Measurements from ENCODE around the gene GOLGA7B.

GOLGA7B gene

DNA sequence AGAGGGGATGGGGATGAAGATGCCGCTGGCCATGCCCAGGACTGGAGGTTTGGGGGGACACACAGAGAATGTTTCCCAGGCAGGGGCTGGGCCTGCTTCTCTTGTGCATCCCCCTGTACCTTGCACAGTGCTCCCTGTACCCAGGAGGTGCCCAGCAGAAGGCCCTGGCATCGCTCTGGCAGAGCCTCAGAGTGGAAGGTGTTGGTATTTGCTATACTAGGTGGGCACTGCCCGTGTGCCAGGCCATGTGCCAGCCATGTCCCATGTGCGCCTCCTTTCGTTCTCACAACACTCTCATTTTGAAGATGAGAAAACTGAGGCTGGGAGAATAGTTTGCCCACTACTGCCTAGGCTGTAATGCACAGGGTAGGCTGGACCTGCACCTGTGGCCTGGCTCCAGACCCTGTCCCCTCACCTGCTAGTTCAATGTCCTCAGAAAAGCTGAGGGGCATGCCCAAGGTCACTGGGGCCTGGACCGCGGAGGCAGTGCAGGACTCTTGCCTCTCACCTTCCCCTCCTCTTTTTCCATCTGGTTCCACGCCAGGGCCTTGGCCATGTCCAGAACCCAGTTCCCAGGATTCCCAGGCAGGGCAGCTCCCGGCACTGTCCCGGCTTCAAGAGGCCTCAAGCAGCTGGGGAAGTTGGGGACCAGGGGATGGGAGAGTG lies 64.7 kb downstream of the GOLGA7B start:
- no peak overlapping the region for H3K27ac ChIP-seq
- DNase-seq (ENCODE audit: low read depth, low spot score), result no peak

- H3K27ac ChIP-seq, result no peak overlapping the region
- DNase-seq (ENCODE audit: low read depth, low spot score), result no peak
Measured at GRCh38 chr10:97914837-97915211, 65.2 kb downstream of the GOLGA7B start.

- H3K27ac ChIP-seq, result no peak overlapping the region
- DNase-seq (ENCODE audit: low read depth, low spot score), result no peak
Measured at GRCh38 chr10:97915346-97916131, 65.9 kb downstream of the GOLGA7B start.

GRCh38 chr10:97916586-97916985 lies 66.9 kb downstream of the GOLGA7B start:
- no peak overlapping the region for H3K27ac ChIP-seq
- DNase-seq (ENCODE audit: low read depth, low spot score), result no peak

DNA sequence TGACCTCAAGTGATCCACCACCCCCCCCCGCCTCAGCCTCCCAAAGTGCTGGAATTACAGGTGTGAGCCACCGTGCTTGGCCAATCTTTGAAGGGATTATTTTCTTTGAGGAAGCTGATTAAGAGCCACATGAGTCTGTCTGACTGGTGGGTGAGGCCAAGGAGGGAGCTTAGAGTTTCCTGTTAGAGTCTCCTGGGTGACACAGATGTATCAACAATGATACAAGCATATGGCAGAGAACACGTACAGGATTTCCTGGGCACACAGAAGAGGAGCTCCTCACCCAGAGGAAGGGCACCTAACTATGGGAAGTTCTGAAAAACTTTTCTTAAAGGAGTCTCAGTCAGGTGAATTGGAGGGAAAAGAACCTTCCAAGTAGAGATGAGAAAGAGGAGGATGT lies 69.4 kb downstream of the GOLGA7B start:
- H3K27ac ChIP-seq, result no peak overlapping the region
- DNase-seq (ENCODE audit: low read depth, low spot score), result no peak

DNA sequence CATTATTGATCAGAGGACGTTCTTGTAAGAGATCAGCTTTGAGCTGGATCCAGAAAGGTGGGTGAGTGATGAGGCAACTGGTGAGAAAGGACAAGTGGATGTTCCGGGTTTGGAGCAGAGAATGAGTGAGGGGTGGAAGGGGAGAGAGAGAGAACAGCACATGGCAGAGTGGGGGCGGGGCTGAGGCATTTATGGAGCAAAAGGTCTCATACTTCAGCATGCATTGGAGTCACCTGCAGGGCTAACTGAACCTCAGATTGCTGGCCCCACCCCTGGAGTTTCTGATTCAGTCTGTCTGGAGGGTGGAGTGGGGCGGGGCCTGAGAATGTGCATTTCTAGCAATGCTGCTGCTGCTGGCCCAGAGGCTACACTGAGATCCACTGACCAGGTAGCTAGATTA lies 71.2 kb downstream of the GOLGA7B start:
- no peak for DNase-seq (ENCODE audit: low read depth, low spot score)
- no peak overlapping the region for H3K27ac ChIP-seq
